ENCODE data around the gene GALNT16.

DNA sequence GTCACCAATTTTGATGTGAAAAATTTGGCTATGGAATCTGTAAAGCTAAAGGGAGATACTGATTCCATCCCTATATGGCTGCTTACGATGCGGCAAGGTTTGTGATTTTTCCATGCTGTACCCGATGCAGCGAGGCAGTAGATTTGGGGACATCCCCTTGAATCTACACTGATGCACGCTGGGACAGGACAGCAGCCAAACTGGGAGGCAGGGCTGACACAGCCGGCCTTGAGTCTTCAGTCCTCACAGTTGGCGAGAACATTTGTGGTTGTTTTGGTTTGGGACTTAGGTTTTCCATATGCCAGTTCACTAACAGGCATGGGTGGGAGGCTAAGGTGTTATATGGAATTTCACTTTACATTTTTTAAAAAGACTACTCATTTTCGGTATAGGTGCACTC is 3.8 kb downstream of the GALNT16 start:
- TF ChIP-seq, protein P1, sequence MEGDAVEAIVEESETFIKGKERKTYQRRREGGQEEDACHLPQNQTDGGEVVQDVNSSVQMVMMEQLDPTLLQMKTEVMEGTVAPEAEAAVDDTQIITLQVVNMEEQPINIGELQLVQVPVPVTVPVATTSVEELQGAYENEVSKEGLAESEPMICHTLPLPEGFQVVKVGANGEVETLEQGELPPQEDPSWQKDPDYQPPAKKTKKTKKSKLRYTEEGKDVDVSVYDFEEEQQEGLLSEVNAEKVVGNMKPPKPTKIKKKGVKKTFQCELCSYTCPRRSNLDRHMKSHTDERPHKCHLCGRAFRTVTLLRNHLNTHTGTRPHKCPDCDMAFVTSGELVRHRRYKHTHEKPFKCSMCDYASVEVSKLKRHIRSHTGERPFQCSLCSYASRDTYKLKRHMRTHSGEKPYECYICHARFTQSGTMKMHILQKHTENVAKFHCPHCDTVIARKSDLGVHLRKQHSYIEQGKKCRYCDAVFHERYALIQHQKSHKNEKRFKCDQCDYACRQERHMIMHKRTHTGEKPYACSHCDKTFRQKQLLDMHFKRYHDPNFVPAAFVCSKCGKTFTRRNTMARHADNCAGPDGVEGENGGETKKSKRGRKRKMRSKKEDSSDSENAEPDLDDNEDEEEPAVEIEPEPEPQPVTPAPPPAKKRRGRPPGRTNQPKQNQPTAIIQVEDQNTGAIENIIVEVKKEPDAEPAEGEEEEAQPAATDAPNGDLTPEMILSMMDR (conservative IDR thresholded peaks at IDR 0.05; ENCODE audit: low read length), result no peak
- TF ChIP-seq EZH2phosphoT487 (IDR thresholded peaks at IDR 0.05; ENCODE audit: borderline replicate concordance, low read depth, low read length), result no peak

All from OCI-LY7 (cell line).